GM20000 (cell line): Measurements from ENCODE around the gene ING2.
"Not testable (repeated sequence)": the region's sequence is repeated elsewhere in the genome, so short reads cannot be mapped to it uniquely, and the experiment has no call there.

Source experiments
- DNase-seq: peaks from one replicate; pipeline ENCODE4 v3.0.0; 2012; ENCODE audit warnings: low spot score
- TF ChIP-seq, protein P1 (sequence below): IDR thresholded peaks from 2 replicates; pipeline ENCODE4 v1.5.1; 2012; ENCODE audit warnings: mild to moderate bottlenecking, control low read depth; ENCODE audit errors: extremely low read depth, missing control alignments

Gene ING2

GRCh38 chr4:183469285-183469684 lies 35.6 kb upstream of the ING2 start:
- no peak for DNase-seq
- TF ChIP-seq, protein P1, sequence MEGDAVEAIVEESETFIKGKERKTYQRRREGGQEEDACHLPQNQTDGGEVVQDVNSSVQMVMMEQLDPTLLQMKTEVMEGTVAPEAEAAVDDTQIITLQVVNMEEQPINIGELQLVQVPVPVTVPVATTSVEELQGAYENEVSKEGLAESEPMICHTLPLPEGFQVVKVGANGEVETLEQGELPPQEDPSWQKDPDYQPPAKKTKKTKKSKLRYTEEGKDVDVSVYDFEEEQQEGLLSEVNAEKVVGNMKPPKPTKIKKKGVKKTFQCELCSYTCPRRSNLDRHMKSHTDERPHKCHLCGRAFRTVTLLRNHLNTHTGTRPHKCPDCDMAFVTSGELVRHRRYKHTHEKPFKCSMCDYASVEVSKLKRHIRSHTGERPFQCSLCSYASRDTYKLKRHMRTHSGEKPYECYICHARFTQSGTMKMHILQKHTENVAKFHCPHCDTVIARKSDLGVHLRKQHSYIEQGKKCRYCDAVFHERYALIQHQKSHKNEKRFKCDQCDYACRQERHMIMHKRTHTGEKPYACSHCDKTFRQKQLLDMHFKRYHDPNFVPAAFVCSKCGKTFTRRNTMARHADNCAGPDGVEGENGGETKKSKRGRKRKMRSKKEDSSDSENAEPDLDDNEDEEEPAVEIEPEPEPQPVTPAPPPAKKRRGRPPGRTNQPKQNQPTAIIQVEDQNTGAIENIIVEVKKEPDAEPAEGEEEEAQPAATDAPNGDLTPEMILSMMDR: no peak

GRCh38 chr4:183469936-183470335 lies 34.9 kb upstream of the ING2 start:
- TF ChIP-seq, protein P1: no peak
- no peak for DNase-seq

DNA sequence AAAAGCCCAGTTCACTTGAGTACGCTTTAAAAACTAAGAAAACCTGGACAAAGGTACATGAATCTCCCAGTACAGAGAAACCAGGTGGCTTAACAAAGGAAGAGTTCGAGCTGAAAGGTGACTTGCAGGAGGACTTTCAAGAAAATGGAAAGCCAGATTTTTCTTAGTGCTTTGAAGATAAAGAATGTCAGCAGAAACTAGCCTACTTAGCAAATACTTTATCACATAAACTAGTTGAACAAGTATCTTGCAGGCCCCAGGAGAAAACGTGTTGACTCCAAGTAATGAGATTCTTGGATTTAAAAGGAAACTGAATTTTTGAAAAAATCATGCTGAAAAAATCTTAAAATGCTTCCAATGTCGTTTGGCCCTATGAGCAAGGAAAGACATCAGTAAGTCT lies 34.0 kb upstream of the ING2 start:
- TF ChIP-seq, protein P1: no peak
- DNase-seq: no peak

DNA sequence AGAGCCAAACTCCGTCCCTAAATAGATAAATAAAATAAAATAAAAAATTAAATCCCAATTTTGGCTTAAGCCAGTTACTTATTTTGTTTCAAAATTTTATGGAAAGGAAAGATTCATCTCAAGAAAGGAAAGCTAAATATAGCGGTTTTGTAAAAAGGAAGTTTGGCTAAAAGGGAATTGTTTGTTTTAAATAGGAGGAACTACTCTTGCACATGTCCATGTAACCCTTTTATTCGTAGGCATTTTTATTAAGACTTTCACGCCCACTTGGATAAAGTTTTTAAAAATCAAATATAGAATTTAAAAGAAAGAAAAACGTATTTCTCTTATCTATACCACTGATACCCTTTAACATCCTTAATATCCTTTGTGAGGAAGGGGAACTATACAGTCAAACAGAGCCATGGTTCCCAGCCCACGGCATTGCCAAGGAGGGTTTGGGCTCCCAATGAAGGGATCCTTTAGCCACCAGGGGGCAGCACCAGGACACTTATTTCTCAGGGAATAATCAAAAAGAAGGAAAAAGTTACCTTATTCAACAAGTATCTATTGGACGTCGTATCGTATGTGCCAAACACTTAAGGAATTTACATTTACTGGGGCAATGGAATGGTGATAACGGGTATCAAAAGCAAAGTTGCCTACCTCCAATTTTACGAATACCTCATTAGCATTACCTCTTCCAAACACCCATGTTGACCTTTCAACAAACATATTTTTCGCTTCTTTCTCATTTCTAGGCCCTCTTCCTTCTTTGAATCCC lies 32.7 kb upstream of the ING2 start:
- DNase-seq: peak; percentile 78
- TF ChIP-seq, protein P1: peak; percentile 80

DNA sequence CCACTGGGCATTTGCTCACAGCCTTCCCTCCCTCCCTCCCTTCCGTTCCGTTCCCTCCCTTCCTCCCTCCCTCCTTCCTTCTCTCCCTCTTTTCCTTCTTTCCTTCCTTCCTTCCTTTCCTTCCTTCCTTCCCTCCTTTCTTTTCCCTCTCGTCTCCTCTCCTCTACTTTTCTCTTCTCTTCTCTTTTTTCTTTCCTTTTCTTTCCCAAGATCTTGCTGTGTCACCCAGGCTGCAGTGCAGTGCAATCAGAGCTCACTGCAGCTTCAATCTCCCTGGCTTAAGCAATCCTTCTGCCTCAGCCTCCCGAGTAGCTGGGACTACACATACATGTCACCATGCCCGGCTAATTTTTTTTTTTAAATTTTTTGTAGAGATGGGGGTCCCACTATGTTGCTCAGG lies 26.7 kb upstream of the ING2 start:
- DNase-seq: no peak
- TF ChIP-seq, protein P1: no peak

DNA sequence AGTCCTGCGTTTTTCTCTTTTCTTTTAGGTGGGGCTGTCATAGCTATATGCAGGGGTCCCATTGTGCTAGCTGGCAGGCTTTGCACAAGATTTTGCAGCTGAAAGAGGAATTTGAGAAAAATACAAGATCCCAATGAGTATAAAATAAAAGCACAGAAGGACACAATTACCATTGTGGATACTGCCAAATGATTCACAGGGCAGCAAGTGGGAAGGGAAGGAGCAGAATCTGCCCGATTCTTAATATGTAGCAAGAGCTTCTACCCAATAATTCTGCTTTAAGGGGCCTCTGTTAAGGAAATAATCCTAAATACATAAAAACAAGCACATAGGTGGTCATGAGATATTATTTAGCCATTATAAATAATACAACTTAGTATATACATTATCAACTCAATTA lies 25.9 kb upstream of the ING2 start:
- DNase-seq: no peak
- TF ChIP-seq, protein P1: no peak

DNA sequence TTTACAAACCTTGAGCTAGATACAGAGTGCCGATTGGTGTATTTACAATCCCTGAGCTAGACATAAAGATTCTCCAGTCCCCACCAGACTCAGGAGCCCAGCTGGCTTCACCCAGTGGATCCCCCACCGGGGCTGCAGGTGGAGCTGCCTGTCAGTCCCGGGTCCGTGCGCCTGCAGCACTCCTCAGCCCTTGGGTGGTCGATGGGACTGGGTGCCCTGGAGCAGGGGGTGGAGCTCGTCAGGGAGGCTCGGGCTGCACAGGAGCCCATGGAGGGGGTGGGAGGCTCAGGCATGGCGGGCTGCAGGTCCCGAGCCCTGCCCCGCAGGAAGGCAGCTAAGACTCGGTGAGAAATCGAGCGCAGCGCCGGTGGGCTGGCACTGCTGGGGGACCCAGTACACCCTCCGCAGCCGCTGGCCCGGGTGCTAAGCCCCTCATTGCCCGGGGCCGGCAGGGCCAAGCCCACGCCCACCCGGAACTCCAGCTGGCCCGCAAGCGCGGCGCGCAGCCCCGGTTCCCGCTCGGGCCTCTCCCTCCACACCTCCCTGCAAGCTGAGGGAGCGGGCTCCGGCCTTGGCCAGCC lies 22.3 kb upstream of the ING2 start:
- DNase-seq: not testable (repeated sequence)

GRCh38 chr4:183483997-183484396 lies 20.9 kb upstream of the ING2 start:
- TF ChIP-seq, protein P1: no peak
- no peak for DNase-seq
